HG03521 (cell line): ENCODE results near the gene CPEB4.
A peak's percentile ranks its signal among the peaks of the same experiment; 100 is the strongest.

Experiments
- ATAC-seq: cut with Tn5 transposase; IDR thresholded peaks from one replicate; pipeline ENCODE4 v1.9.1; 2021; ENCODE audit warnings: mild to moderate bottlenecking, moderate library complexity; ENCODE audit not compliant: unreplicated experiment

CPEB4 gene

DNA sequence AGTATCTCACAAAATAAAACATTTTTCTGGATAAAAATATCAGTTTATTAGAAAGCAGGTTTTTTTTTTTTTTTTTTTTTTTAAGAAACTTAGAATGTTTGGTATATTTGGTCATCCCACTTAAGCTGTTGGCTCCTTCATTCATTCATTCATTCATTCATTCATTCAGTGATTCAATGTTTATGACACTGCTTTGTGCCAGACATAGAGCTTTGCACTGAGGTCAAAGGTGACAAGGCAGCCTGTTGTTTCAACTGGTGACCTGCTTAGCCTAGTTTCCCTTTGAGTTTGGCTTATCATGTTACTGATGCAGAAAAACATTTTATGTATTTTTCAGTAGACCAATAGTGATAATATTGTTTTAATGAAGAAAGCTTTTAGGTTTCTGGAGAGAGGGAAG, 23.5 kb downstream of the CPEB4 start:
- no peak for ATAC-seq

DNA sequence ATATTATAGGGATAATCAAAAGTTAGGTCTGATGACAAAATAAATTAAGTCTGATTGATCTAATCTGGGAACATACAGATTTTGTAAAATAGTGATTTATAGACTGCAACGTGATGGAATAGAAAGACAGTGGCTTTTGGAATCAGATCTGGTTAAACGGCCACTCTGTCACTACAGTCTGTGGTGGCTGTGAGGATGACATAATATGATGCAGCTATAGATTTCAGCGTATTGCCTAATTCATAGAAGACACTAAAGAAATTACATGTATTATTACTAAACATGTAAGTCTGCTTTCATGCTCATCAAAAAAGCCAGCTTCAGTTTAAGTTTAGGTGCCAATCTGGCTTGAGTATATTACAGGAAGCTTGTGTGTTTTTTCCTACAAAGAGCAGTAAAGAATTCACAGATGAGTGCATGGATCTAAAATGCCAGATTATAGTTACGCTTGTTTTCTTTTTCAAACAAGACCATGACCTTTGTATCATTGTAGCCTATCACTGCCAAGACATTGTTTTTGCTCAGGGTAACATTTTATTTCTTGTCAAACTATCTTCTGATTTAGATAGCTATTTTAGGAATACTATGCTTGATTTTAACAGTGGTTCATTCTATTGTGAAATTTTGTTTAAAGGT, 25.7 kb downstream of the CPEB4 start:
- ATAC-seq: no peak

GRCh38 chr5:173915310-173916014, 27.3 kb downstream of the CPEB4 start:
- no peak for ATAC-seq

DNA sequence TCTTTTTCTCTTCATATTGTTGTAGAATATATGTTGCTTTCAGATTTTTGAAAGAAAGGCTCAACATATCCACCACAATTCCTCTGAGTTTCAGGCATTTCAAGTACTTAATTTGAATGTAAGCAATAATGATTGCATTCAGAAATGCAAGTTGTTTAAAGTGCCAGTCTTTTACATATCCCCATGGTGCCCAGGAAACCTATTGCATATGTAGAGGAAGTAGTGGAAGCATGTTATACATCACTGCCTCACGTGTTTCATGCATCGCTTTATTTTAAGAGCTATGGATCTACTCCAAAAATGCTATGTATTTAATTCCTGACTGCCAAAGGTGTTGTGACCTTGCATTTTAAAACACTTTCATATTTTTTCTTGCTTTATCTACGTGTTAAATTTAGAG, 28.1 kb downstream of the CPEB4 start:
- ATAC-seq: no peak

- peak; percentile 85 for ATAC-seq
Observed at GRCh38 chr5:173917788-173918786, 29.9 kb downstream of the CPEB4 start.

GRCh38 chr5:173919443-173919842, 31.3 kb downstream of the CPEB4 start:
- no peak for ATAC-seq

- no peak for ATAC-seq
Observed at GRCh38 chr5:173920024-173920753, 32.0 kb downstream of the CPEB4 start.

DNA sequence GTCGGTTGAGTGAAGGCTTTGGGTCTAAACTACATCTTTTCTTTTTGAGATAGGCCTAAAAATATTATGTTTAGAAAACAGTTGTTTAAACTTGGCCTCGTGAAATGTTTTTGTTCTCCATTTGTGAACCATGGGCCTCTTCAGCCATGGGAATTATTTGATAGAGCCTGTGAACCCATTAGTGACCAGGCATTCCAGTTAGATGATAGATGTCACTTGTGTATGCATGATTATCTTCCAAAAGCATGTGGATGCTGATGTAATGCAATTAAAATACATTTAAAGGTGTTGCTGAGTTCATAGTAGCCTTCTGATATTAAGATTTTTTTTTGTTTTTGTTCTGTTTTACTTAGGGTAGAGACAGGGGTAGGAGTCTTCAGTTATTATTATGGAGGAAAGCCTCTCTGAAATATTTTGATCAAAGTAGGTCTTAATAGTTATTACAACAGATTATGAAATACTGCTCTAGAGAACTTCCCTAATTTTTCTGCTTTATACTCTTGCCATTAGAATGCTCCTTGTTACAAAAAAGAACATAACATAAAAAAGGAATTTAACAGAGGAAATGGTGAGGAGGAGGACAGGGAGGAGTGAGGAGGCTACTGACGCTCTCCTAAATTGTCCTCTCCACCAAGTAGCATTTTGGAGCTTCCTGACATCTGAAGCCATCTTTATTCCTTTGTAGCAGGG, 32.9 kb downstream of the CPEB4 start:
- no peak for ATAC-seq

- no peak for ATAC-seq
Observed at GRCh38 chr5:173922527-173922926, 34.4 kb downstream of the CPEB4 start.

- ATAC-seq: no peak
Observed at GRCh38 chr5:173923218-173924095, 35.3 kb downstream of the CPEB4 start.

DNA sequence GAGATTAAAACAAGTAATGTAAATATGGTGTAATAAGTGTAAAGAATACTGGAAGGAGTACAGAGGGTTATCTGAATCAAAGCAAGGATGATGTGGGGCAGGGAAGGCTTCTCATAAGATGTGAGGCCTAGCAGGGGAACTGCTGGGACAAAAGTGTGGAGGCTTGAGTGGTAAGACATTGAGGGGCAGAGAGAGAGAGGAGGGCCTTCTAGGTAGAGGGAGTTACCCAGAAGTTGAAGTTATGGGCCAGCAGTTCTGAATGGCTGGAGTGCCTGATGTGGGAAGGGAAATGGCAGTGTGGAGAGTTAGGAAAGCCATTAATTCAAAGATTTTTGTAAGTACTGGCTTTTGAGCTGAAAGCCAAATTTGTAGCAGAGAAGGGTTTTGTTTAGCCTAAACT, 36.8 kb downstream of the CPEB4 start:
- ATAC-seq: no peak

DNA sequence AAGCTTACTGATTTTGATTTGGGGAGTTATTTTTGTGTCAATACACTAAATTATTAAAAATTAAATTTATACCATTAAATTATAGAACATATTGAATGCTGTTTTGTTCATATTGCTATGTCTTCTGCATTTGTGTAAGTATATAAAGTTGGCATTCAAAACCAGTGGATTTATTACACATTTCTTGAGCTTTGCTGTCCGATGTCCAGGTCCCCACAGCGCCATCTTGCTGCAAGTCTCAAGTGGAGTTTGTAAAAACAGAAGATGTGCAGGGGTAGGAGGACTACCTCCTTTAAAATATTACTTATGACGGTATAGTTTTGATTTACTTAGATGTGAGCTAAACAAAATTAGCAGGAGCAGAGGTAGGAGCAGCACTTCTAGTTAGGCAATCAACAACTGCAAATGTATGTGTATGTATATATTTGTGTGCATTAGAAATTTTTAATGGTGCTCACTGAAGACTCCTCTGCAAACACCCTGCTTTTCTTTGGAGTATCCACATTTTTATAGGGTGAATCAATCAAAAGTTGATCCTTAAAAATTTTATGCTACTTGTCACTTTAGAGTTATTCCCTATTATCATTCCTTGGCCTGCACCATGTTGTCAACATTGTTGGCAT, 37.4 kb downstream of the CPEB4 start:
- no peak for ATAC-seq

- ATAC-seq: no peak
Observed at GRCh38 chr5:173926359-173926758, 38.2 kb downstream of the CPEB4 start.

GRCh38 chr5:173928871-173929574, 40.9 kb downstream of the CPEB4 start:
- no peak for ATAC-seq

DNA sequence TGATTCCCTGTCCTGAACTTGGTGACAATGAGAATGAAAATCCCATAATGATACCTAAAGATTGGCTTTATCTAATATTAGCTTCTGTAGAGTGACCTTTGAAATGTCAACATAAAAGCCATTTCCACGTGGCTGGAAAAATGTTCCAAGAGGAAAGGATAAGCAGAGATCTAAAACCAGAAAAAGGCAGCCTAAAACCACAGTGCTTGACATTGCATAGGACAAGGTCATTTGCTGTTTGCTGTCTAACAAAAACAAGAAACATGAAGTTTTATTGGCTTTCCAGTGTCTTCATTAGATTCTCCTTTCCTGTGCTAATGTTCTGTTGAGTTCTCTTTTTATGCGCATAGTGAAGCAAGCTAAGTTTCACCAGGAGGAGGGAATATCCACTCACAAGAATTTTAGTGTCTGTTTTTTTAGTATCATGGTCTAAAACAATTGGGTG, 44.6 kb downstream of the CPEB4 start:
- no peak for ATAC-seq

- no peak for ATAC-seq
Observed at GRCh38 chr5:173933901-173934300, 45.8 kb downstream of the CPEB4 start.

- ATAC-seq: no peak
Observed at GRCh38 chr5:173935396-173935795, 47.2 kb downstream of the CPEB4 start.

DNA sequence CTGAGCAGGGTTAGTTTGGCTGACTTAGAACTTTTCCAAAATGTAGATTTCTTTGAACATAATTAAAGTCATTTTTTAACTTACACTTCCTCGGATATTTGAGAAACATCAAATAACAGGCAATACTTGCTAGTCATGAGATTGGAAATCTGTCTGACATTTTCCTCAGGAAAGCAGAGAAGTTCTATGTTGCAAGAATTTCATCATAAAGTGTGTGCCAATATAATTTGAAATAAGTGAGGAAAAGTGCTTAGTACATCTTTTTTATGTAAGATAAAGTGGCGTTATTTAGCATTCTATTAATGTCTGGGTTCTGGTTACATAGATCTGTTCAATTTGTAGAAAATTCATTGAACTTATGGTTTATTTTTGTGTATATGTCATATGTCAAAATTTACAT, 52.1 kb downstream of the CPEB4 start:
- no peak for ATAC-seq
